ENCODE results near the gene TOB1.

DNA sequence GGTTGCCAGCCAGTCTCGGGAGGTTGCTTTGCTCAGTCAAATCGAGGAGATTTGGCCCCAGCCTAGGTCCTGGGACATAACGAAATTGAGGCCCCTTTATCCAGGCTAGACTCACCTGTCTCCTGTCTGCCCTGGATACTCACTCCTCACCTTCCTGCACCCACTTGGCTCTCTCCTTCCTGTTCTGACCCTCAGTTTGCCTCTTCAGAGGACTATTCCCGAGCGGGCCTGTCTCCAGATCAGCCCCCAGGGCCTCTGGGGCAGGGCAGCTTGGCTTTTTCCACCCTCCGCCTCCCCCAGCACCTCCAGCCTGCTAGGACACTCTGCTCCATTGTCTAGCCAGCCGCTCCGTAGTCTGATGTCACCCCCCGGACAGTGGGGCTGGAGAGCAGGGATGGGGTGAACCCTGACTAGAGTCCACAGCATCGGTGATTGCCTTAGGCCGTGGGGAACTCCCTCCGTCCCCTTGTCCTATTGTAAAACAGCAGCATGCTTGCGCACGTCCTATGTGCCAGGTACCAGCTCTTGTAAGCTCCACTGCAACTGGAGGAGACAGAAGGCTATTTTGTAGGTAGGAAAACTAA is 21.9 kb downstream of the TOB1 start:
- TF ChIP-seq, protein P1, sequence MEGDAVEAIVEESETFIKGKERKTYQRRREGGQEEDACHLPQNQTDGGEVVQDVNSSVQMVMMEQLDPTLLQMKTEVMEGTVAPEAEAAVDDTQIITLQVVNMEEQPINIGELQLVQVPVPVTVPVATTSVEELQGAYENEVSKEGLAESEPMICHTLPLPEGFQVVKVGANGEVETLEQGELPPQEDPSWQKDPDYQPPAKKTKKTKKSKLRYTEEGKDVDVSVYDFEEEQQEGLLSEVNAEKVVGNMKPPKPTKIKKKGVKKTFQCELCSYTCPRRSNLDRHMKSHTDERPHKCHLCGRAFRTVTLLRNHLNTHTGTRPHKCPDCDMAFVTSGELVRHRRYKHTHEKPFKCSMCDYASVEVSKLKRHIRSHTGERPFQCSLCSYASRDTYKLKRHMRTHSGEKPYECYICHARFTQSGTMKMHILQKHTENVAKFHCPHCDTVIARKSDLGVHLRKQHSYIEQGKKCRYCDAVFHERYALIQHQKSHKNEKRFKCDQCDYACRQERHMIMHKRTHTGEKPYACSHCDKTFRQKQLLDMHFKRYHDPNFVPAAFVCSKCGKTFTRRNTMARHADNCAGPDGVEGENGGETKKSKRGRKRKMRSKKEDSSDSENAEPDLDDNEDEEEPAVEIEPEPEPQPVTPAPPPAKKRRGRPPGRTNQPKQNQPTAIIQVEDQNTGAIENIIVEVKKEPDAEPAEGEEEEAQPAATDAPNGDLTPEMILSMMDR (conservative IDR thresholded peaks at IDR 0.05; ENCODE audit: low read depth in 2 of 2) = no peak
- TF ChIP-seq STAT1 (IDR thresholded peaks at IDR 0.05; ENCODE audit: unreplicated experiment) = no peak
- TF ChIP-seq, protein P2, sequence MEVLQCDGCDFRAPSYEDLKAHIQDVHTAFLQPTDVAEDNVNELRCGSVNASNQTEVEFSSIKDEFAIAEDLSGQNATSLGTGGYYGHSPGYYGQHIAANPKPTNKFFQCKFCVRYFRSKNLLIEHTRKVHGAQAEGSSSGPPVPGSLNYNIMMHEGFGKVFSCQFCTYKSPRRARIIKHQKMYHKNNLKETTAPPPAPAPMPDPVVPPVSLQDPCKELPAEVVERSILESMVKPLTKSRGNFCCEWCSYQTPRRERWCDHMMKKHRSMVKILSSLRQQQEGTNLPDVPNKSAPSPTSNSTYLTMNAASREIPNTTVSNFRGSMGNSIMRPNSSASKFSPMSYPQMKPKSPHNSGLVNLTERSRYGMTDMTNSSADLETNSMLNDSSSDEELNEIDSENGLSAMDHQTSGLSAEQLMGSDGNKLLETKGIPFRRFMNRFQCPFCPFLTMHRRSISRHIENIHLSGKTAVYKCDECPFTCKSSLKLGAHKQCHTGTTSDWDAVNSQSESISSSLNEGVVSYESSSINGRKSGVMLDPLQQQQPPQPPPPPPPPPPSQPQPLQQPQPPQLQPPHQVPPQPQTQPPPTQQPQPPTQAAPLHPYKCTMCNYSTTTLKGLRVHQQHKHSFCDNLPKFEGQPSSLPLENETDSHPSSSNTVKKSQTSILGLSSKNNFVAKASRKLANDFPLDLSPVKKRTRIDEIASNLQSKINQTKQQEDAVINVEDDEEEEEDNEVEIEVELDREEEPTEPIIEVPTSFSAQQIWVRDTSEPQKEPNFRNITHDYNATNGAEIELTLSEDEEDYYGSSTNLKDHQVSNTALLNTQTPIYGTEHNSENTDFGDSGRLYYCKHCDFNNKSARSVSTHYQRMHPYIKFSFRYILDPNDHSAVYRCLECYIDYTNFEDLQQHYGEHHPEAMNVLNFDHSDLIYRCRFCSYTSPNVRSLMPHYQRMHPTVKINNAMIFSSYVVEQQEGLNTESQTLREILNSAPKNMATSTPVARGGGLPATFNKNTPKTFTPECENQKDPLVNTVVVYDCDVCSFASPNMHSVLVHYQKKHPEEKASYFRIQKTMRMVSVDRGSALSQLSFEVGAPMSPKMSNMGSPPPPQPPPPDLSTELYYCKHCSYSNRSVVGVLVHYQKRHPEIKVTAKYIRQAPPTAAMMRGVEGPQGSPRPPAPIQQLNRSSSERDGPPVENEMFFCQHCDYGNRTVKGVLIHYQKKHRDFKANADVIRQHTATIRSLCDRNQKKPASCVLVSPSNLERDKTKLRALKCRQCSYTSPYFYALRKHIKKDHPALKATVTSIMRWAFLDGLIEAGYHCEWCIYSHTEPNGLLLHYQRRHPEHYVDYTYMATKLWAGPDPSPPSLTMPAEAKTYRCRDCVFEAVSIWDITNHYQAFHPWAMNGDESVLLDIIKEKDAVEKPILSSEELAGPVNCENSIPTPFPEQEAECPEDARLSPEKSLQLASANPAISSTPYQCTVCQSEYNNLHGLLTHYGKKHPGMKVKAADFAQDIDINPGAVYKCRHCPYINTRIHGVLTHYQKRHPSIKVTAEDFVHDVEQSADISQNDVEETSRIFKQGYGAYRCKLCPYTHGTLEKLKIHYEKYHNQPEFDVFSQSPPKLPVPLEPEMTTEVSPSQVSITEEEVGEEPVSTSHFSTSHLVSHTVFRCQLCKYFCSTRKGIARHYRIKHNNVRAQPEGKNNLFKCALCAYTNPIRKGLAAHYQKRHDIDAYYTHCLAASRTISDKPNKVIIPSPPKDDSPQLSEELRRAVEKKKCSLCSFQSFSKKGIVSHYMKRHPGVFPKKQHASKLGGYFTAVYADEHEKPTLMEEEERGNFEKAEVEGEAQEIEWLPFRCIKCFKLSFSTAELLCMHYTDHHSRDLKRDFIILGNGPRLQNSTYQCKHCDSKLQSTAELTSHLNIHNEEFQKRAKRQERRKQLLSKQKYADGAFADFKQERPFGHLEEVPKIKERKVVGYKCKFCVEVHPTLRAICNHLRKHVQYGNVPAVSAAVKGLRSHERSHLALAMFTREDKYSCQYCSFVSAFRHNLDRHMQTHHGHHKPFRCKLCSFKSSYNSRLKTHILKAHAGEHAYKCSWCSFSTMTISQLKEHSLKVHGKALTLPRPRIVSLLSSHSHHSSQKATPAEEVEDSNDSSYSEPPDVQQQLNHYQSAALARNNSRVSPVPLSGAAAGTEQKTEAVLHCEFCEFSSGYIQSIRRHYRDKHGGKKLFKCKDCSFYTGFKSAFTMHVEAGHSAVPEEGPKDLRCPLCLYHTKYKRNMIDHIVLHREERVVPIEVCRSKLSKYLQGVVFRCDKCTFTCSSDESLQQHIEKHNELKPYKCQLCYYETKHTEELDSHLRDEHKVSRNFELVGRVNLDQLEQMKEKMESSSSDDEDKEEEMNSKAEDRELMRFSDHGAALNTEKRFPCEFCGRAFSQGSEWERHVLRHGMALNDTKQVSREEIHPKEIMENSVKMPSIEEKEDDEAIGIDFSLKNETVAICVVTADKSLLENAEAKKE (CRISPR knock-in tag; IDR thresholded peaks at IDR 0.05) = no peak
